ENCODE results near the gene GAS1.

DNA sequence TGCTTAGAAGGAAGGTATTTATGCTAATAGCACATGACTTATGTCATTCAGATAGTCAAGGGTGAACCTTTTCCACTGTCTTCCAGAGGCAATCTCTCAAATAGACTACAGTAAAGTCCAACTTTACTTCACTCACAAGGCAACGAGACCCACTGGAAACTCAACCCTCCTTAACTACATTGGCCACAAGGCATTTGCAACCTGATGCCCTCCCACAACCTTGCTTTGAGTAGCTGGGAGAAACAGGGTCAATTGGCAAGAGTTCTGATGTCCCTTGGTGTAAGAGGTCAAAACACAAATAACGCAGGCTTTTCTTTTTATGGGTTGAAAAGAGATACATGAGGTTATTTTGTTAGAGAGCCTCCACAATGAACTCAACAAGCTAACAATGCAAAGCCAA, 6.1 kb downstream of the GAS1 start:
- TF ChIP-seq EZH2 (IDR thresholded peaks at IDR 0.05) (no peak), RAD21 (IDR thresholded peaks at IDR 0.05; ENCODE audit: low read depth) (no peak), POLR2AphosphoS5 (IDR thresholded peaks at IDR 0.05; ENCODE audit: low read depth, low read length) (no peak), JUND (IDR thresholded peaks at IDR 0.05) (no peak)
- TF ChIP-seq, protein P1, sequence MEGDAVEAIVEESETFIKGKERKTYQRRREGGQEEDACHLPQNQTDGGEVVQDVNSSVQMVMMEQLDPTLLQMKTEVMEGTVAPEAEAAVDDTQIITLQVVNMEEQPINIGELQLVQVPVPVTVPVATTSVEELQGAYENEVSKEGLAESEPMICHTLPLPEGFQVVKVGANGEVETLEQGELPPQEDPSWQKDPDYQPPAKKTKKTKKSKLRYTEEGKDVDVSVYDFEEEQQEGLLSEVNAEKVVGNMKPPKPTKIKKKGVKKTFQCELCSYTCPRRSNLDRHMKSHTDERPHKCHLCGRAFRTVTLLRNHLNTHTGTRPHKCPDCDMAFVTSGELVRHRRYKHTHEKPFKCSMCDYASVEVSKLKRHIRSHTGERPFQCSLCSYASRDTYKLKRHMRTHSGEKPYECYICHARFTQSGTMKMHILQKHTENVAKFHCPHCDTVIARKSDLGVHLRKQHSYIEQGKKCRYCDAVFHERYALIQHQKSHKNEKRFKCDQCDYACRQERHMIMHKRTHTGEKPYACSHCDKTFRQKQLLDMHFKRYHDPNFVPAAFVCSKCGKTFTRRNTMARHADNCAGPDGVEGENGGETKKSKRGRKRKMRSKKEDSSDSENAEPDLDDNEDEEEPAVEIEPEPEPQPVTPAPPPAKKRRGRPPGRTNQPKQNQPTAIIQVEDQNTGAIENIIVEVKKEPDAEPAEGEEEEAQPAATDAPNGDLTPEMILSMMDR (IDR thresholded peaks at IDR 0.05 in 2 of 3, conservative IDR thresholded peaks at IDR 0.05 in 1 of 3; ENCODE audit: borderline replicate concordance in 1 of 3, insufficient read depth in 1 of 3, low read depth in 2 of 3, low read length in 2 of 3), result no peak
- TF ChIP-seq, protein P2, sequence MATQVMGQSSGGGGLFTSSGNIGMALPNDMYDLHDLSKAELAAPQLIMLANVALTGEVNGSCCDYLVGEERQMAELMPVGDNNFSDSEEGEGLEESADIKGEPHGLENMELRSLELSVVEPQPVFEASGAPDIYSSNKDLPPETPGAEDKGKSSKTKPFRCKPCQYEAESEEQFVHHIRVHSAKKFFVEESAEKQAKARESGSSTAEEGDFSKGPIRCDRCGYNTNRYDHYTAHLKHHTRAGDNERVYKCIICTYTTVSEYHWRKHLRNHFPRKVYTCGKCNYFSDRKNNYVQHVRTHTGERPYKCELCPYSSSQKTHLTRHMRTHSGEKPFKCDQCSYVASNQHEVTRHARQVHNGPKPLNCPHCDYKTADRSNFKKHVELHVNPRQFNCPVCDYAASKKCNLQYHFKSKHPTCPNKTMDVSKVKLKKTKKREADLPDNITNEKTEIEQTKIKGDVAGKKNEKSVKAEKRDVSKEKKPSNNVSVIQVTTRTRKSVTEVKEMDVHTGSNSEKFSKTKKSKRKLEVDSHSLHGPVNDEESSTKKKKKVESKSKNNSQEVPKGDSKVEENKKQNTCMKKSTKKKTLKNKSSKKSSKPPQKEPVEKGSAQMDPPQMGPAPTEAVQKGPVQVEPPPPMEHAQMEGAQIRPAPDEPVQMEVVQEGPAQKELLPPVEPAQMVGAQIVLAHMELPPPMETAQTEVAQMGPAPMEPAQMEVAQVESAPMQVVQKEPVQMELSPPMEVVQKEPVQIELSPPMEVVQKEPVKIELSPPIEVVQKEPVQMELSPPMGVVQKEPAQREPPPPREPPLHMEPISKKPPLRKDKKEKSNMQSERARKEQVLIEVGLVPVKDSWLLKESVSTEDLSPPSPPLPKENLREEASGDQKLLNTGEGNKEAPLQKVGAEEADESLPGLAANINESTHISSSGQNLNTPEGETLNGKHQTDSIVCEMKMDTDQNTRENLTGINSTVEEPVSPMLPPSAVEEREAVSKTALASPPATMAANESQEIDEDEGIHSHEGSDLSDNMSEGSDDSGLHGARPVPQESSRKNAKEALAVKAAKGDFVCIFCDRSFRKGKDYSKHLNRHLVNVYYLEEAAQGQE (IDR thresholded peaks at IDR 0.05; ENCODE audit: low read depth), result no peak

All from HCT116 (cell line).